ENCODE results near the gene FBXO42.

GRCh38 chr1:16237343-16237830 lies 114.9 kb downstream of the FBXO42 start:
- TF ChIP-seq HDGF (IDR thresholded peaks at IDR 0.05; ENCODE audit: borderline replicate concordance) (no peak), BHLHE40 (IDR thresholded peaks at IDR 0.05; ENCODE audit: borderline replicate concordance) (no peak), NFRKB (IDR thresholded peaks at IDR 0.05) (no peak)

All from HEK293T (cell line).